HEK293T (cell line): Measurements from ENCODE around the gene TRIM28.
"Not testable (repeated sequence)": the region's sequence is repeated elsewhere in the genome, so short reads cannot be mapped to it uniquely, and the experiment has no call there.

Experiments used
- CTCF ChIA-PET: fragments of 350-600 bp; formaldehyde crosslinking; extraction: SDS; loops from one replicate; lab custom pipeline; 2021; ENCODE audit warnings: antibody characterized with exemption, inconsistent platforms; lab: Yijun Ruan, JAX
- POLR2A ChIA-PET: fragments of 350-600 bp; formaldehyde crosslinking; extraction: SDS; loops from one replicate; lab custom pipeline; 2020; ENCODE audit warnings: antibody characterized with exemption, inconsistent platforms; lab: Yijun Ruan, JAX
- DNase-seq: peaks from one replicate; pipeline ENCODE4 v3.0.0; 2012; ENCODE audit warnings: mixed read lengths; ENCODE audit errors: extremely low spot score
- ARNT ChIP-seq: fragments of 450-650 bp; IDR thresholded peaks from 2 replicates; pipeline ENCODE4 v1.6.1; 2017; ENCODE audit warnings: mild to moderate bottlenecking
- BHLHE40 ChIP-seq: fragments of 450-650 bp; IDR thresholded peaks from 2 replicates; pipeline ENCODE4 v1.6.1; 2016; ENCODE audit warnings: mild to moderate bottlenecking, moderate library complexity, borderline replicate concordance
- CTBP1 ChIP-seq: fragments of 450-650 bp; IDR thresholded peaks from 2 replicates; pipeline ENCODE4 v1.6.1; 2016; ENCODE audit warnings: borderline replicate concordance
- ELF4 ChIP-seq: fragments of 450-650 bp; IDR thresholded peaks from 2 replicates; pipeline ENCODE4 v1.6.1; 2017; ENCODE audit warnings: antibody characterized with exemption
- FOXA1 ChIP-seq: fragments of 450-650 bp; IDR thresholded peaks from 2 replicates; pipeline ENCODE4 v1.6.1; 2016; ENCODE audit warnings: mild to moderate bottlenecking
- FOXM1 ChIP-seq: fragments of 450-650 bp; IDR thresholded peaks from 2 replicates; pipeline ENCODE4 v1.6.1; 2017; ENCODE audit warnings: mild to moderate bottlenecking, borderline replicate concordance
- HDGF ChIP-seq: fragments of 450-650 bp; IDR thresholded peaks from 2 replicates; pipeline ENCODE4 v1.6.1; 2017; ENCODE audit warnings: antibody characterized with exemption, borderline replicate concordance
- L3MBTL2 ChIP-seq: fragments of 450-650 bp; conservative IDR thresholded peaks from 2 replicates; pipeline ENCODE4 v1.6.1; 2016; ENCODE audit warnings: mild to moderate bottlenecking
- LEF1 ChIP-seq: fragments of 450-650 bp; IDR thresholded peaks from 2 replicates; pipeline ENCODE4 v1.6.1; 2017; ENCODE audit warnings: mild to moderate bottlenecking, borderline replicate concordance
- NFRKB ChIP-seq: fragments of 450-650 bp; IDR thresholded peaks from 2 replicates; pipeline ENCODE4 v1.6.1; 2016; ENCODE audit warnings: mild to moderate bottlenecking, moderate library complexity
- PKNOX1 ChIP-seq: fragments of 450-650 bp; IDR thresholded peaks from 2 replicates; pipeline ENCODE4 v1.6.1; 2016
- SP1 ChIP-seq: fragments of 450-650 bp; IDR thresholded peaks from 2 replicates; pipeline ENCODE4 v1.6.1; 2017
- SUZ12 ChIP-seq: fragments of 450-650 bp; IDR thresholded peaks from 2 replicates; pipeline ENCODE4 v1.6.1; 2016; ENCODE audit warnings: mild to moderate bottlenecking
- TARDBP ChIP-seq: fragments of 450-650 bp; IDR thresholded peaks from 2 replicates; pipeline ENCODE4 v1.6.1; 2016
- ZNF384 ChIP-seq: fragments of 450-650 bp; IDR thresholded peaks from 2 replicates; pipeline ENCODE4 v1.6.1; 2016

TRIM28 gene

GRCh38 chr19:58572026-58572817 lies 28.4 kb downstream of the TRIM28 start:
- TF ChIP-seq TARDBP, result no peak
- no peak for TF ChIP-seq HDGF
- no peak for TF ChIP-seq SUZ12
- no peak for TF ChIP-seq BHLHE40
- DNase-seq, result no peak
- POLR2A ChIA-PET, result interaction anchor here (2.1 to 4.4 kb wide), 3 partner anchors 12 to 28 kb away, joined by 6 to 43 read pairs (median 7); partner anchors contain the start of genes CHMP2A and TRIM28
- CTCF ChIA-PET, result interaction anchor here (0.5 kb wide), 1 partner anchor 1068 kb away, joined by 3 read pairs; no protein-coding TSS in a partner anchor

GRCh38 chr19:58572818-58573657 lies 29.2 kb downstream of the TRIM28 start, which contains the start of gene MZF1:
Gene MZF1, minus strand, starts transcription at chr19:58573335. Its CDS starts 1,946 bp downstream, at chr19:58571389.
- TF ChIP-seq BHLHE40 (no peak), TARDBP (no peak), HDGF (no peak), ARNT (no peak), SP1 (no peak), PKNOX1 (peak; percentile 98), FOXA1 (no peak), FOXM1 (no peak), ELF4 (peak; percentile 41), CTBP1 (no peak), LEF1 (no peak), L3MBTL2 (peak; percentile 83), NFRKB (no peak), SUZ12 (no peak)
- ChIA-PET CTCF (interaction anchor here (0.5 kb wide), 1 partner anchor 1069 kb away, joined by 3 read pairs; no protein-coding TSS in a partner anchor), POLR2A (interaction anchor here (2.1 to 4.4 kb wide), 3 partner anchors 13 to 29 kb away, joined by 6 to 43 read pairs (median 7); partner anchors contain the start of genes CHMP2A and TRIM28)
- peak; percentile 95 for DNase-seq

GRCh38 chr19:58573658-58574164 lies 29.8 kb downstream of the TRIM28 start:
- ChIA-PET CTCF (no interaction called here), POLR2A (interaction anchor here (2.8 kb wide), 1 partner anchor 54 kb away, joined by 13 read pairs; the partner anchor contains the start of gene ZBTB45)
- TF ChIP-seq ZNF384 (no peak), FOXA1 (no peak), HDGF (no peak), PKNOX1 (no peak), ELF4 (no peak), LEF1 (no peak), L3MBTL2 (no peak; the same call in 1 of the 2 replicates), ARNT (no peak)
- DNase-seq, result no peak

GRCh38 chr19:58575183-58576041 lies 31.5 kb downstream of the TRIM28 start:
- TF ChIP-seq L3MBTL2 (peak; percentile 90), FOXA1 (no peak), SP1 (no peak), ZNF384 (peak; percentile 99), ARNT (no peak), TARDBP (peak; percentile 34; the same call in 1 of the 2 replicates)
- peak; percentile 81 for DNase-seq
- ChIA-PET CTCF (interaction anchor here (1.5 kb wide), 1 partner anchor 56 kb away, joined by 8 read pairs; the partner anchor contains the start of gene ZBTB45), POLR2A (interaction anchor here (0.7 to 3.3 kb wide), 12 partner anchors 14 to 249 kb away, joined by 3 to 22 read pairs (median 6); partner anchors contain the start of genes CHMP2A, TRIM28, ZBTB45 and ZNF837)

GRCh38 chr19:58577581-58577980 lies 33.7 kb downstream of the TRIM28 start:
- POLR2A ChIA-PET, result interaction anchor here (1.1 to 3.3 kb wide), 3 partner anchors 22 to 34 kb away, joined by 3 to 20 read pairs (median 3); partner anchors contain the start of genes CHMP2A and TRIM28
- DNase-seq, CTCF ChIA-PET: not testable (repeated sequence)
